SK-N-SH (cell line): Measurements from ENCODE around the gene LRRC15. TPM values are rescaled to one million over a fixed set of nuclear protein-coding genes. Genes with fewer than 3 reads are reported as not detected.

Experiments
- CTCF ChIA-PET: fragments of 300-600, 350-600 bp; formaldehyde crosslinking; extraction: SDS; loops from one replicate; lab custom pipeline; 2021; lab: Yijun Ruan, JAX
- POLR2A ChIA-PET: fragments of 350-600 bp; sonication (Branson Sonifier 250); formaldehyde crosslinking; extraction: SDS; loops from one replicate; lab custom pipeline; 2020; ENCODE audit warnings: antibody characterized with exemption, inconsistent platforms; lab: Yijun Ruan, JAX
- DNase-seq: peaks from one replicate; pipeline ENCODE4 v3.0.0; 2012
- H2AFZ ChIP-seq: fragments of 200-600 bp; sonication (generic); 2 replicates; pipeline ENCODE4 v1.8.1; 2016; ENCODE audit warnings: antibody characterized with exemption, mild to moderate bottlenecking, low read depth
- H3F3A ChIP-seq: fragments of 200-600 bp; sonication (generic); replicated peaks from 2 replicates; pipeline ENCODE3; 2016; ENCODE audit warnings: antibody characterized with exemption, mild to moderate bottlenecking; ENCODE audit not compliant: insufficient read depth
- H3K27ac ChIP-seq, 2 experiments: fragments of 200-500 bp in 1 of 2; fragments of 200-600 bp in 1 of 2; sonication (Bioruptor generic) in 1 of 2; sonication (generic), shearing (Covaris generic) in 1 of 2; 2 replicates each; pipeline versions ENCODE4 v1.5.1 to v1.6.1; 2014 to 2016; ENCODE audit warnings: low read depth in 2 of 2, inconsistent platforms in 1 of 2, low read length in 1 of 2, mild to moderate bottlenecking in 1 of 2, mixed read lengths in 1 of 2
- H3K27me3 ChIP-seq: fragments of 200-600 bp; sonication (generic), shearing (Covaris generic); 2 replicates; pipeline ENCODE4 v1.6.1; 2016; ENCODE audit warnings: mixed run types; ENCODE audit not compliant: insufficient read depth
- H3K36me3 ChIP-seq, 2 experiments: fragments of 200-500 bp in 1 of 2; fragments of 200-600 bp in 1 of 2; sonication (Bioruptor generic) in 1 of 2; sonication (generic) in 1 of 2; replicated peaks in 1 of 2; 2 replicates each; pipeline versions ENCODE3 to v1.5.1; 2014 to 2016; ENCODE audit warnings: low read length in 1 of 2, mild to moderate bottlenecking in 1 of 2; ENCODE audit not compliant: insufficient read depth in 2 of 2, control insufficient read depth in 1 of 2
- H3K4me1 ChIP-seq, 2 experiments: fragments of 200-500 bp in 1 of 2; fragments of 200-600 bp in 1 of 2; sonication (Bioruptor generic) in 1 of 2; sonication (generic), shearing (Covaris generic) in 1 of 2; 2 replicates each; pipeline versions ENCODE4 v1.5.1 to v1.6.1; 2014 to 2016; ENCODE audit warnings: low read depth in 1 of 2, low read length in 1 of 2, mixed run types in 1 of 2; ENCODE audit not compliant: insufficient read depth in 2 of 2, control insufficient read depth in 1 of 2
- H3K4me2 ChIP-seq: fragments of 200-600 bp; sonication (generic), shearing (Covaris generic); 2 replicates; pipeline ENCODE4 v1.6.1; 2017; ENCODE audit warnings: mixed run types
- H3K4me3 ChIP-seq, 2 experiments: fragments of 200-500 bp in 1 of 2; fragments of 200-600 bp in 1 of 2; sonication (Bioruptor generic) in 1 of 2; sonication (generic), shearing (Covaris generic) in 1 of 2; 2 replicates each; pipeline versions ENCODE4 v1.5.1 to v1.8.1; 2014 to 2016; ENCODE audit warnings: low read depth in 2 of 2, inconsistent platforms in 1 of 2, low read length in 1 of 2, mild to moderate bottlenecking in 1 of 2, mixed read lengths in 1 of 2, moderate library complexity in 1 of 2
- H3K79me2 ChIP-seq: fragments of 200-600 bp; sonication (generic); 2 replicates; pipeline ENCODE4 v1.8.1; 2017; ENCODE audit warnings: mild to moderate bottlenecking; ENCODE audit not compliant: insufficient read depth
- H3K9ac ChIP-seq: fragments of 200-600 bp; sonication (generic); 2 replicates; pipeline ENCODE4 v1.6.1; 2017; ENCODE audit warnings: mixed run types
- H3K9me2 ChIP-seq: fragments of 200-600 bp; sonication (generic); 2 replicates; pipeline ENCODE4 v1.6.1; 2017; ENCODE audit warnings: mixed run types
- H3K9me3 ChIP-seq: fragments of 200-600 bp; sonication (generic); 2 replicates; pipeline ENCODE4 v1.6.1; 2017; ENCODE audit warnings: mixed run types, mild to moderate bottlenecking, moderate library complexity
- H4K20me1 ChIP-seq: fragments of 200-600 bp; sonication (generic); 2 replicates; pipeline ENCODE4 v1.6.1; 2017; ENCODE audit warnings: mild to moderate bottlenecking, mixed run types; ENCODE audit not compliant: insufficient read depth
- EZH2phosphoT487 ChIP-seq: fragments of 200-600 bp; sonication (generic); IDR thresholded peaks from 2 replicates; pipeline ENCODE4 v1.6.1; 2017; ENCODE audit warnings: low read depth, mixed run types, mild to moderate bottlenecking, antibody characterized with exemption, moderate library complexity, borderline replicate concordance
- FOSL2 ChIP-seq: IDR thresholded peaks from 2 replicates; pipeline ENCODE4 v1.4.0; 2012; ENCODE audit warnings: low read depth, mild to moderate bottlenecking, moderate library complexity, borderline replicate concordance
- GATA2 ChIP-seq: sonication (generic); formaldehyde crosslinking; IDR thresholded peaks from 2 replicates; pipeline ENCODE4 v1.5.0; 2020; ENCODE audit warnings: mild to moderate bottlenecking, missing genetic modification reagents
- MXI1 ChIP-seq: IDR thresholded peaks from 2 replicates; pipeline ENCODE4 v1.6.1; 2012; ENCODE audit warnings: mild to moderate bottlenecking, low read depth, low read length, improper control_type of control experiment
- NFIC ChIP-seq: IDR thresholded peaks from 2 replicates; pipeline ENCODE4 v1.4.0; 2012; ENCODE audit warnings: borderline replicate concordance
- RAD21 ChIP-seq: IDR thresholded peaks from 2 replicates; pipeline ENCODE4 v1.6.1; 2012; ENCODE audit warnings: mild to moderate bottlenecking, low read length
- RXRA ChIP-seq: IDR thresholded peaks from 2 replicates; pipeline ENCODE4 v1.4.0; 2012; ENCODE audit warnings: low read depth, mild to moderate bottlenecking, borderline replicate concordance
- SMC3 ChIP-seq: IDR thresholded peaks from 2 replicates; pipeline ENCODE4 v1.6.1; 2012; ENCODE audit warnings: low read depth, low read length, improper control_type of control experiment
- TEAD4 ChIP-seq: IDR thresholded peaks from 2 replicates; pipeline ENCODE4 v1.4.0; 2012; ENCODE audit warnings: mild to moderate bottlenecking, borderline replicate concordance; ENCODE audit not compliant: insufficient read depth
- YY1 ChIP-seq: IDR thresholded peaks from 2 replicates; pipeline ENCODE4 v1.4.0; 2012; ENCODE audit warnings: low read depth, mild to moderate bottlenecking
- WGBS: methylation state at CpG from one replicate; pipeline ENCODE4 v1.1.6; 2017; ENCODE audit warnings: low lambda C conversion rate; 5-methylcytosine and 5-hydroxymethylcytosine counted together
- polyA plus RNA-seq, 3 experiments: library from polyadenylated mRNA; depleted of rRNA; stranded (reverse); fragments of >200 nt; gene quantifications; 2 replicates each; pipeline ENCODE4 v1.2.3, GENCODE V29; 2012
- TF ChIP-seq, protein P1 (sequence below): IDR thresholded peaks from 2 replicates; pipeline ENCODE4 v1.4.0; 2012; ENCODE audit warnings: low read depth, borderline replicate concordance
- TF ChIP-seq, protein P2 (sequence below): IDR thresholded peaks from 2 replicates; pipeline ENCODE4 v1.6.1; 2012; ENCODE audit warnings: mild to moderate bottlenecking, low read depth, low read length, moderate library complexity
- TF ChIP-seq, protein P3 (sequence below): fragments of 150-350 bp; IDR thresholded peaks from 2 replicates; pipeline ENCODE4 v1.6.1; 2017; ENCODE audit warnings: antibody characterized with exemption, low read length, low read depth, borderline replicate concordance

LRRC15 gene
- polyA plus RNA-seq, 1 of the 3 experiments (the other 2 are of a cell fraction), result 0.02 TPM

DNA sequence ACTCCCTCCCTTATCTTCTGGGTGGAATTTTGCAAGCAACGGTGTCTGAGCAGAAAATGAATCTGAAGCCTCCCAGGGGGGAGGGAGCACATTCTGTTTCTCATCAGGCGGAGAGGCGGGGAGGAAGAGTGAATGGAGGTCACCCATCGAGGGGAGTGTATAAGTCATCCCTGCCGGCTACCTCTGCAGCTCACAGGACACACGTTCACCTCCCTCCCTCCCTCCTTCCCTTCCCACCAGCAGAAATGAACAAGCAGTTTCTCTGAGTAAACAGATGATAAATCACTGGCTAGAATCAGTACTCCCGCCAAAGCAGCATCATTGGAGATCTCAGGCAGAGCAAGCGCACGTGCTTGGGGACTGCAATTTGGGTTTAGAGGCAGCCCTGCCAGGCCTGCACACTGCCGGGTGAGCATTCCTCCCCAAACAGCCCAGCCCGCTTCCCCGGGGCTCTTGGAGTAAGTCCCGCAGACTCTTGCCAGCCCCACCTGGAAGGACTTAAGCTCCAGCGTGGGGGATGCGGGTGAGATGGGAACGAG, 56.7 kb downstream of the LRRC15 start:
- no peak for TF ChIP-seq YY1
- no peak for TF ChIP-seq EZH2phosphoT487
- TF ChIP-seq, protein P1, sequence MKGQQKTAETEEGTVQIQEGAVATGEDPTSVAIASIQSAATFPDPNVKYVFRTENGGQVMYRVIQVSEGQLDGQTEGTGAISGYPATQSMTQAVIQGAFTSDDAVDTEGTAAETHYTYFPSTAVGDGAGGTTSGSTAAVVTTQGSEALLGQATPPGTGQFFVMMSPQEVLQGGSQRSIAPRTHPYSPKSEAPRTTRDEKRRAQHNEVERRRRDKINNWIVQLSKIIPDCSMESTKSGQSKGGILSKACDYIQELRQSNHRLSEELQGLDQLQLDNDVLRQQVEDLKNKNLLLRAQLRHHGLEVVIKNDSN, result no peak
- TF ChIP-seq, protein P2, sequence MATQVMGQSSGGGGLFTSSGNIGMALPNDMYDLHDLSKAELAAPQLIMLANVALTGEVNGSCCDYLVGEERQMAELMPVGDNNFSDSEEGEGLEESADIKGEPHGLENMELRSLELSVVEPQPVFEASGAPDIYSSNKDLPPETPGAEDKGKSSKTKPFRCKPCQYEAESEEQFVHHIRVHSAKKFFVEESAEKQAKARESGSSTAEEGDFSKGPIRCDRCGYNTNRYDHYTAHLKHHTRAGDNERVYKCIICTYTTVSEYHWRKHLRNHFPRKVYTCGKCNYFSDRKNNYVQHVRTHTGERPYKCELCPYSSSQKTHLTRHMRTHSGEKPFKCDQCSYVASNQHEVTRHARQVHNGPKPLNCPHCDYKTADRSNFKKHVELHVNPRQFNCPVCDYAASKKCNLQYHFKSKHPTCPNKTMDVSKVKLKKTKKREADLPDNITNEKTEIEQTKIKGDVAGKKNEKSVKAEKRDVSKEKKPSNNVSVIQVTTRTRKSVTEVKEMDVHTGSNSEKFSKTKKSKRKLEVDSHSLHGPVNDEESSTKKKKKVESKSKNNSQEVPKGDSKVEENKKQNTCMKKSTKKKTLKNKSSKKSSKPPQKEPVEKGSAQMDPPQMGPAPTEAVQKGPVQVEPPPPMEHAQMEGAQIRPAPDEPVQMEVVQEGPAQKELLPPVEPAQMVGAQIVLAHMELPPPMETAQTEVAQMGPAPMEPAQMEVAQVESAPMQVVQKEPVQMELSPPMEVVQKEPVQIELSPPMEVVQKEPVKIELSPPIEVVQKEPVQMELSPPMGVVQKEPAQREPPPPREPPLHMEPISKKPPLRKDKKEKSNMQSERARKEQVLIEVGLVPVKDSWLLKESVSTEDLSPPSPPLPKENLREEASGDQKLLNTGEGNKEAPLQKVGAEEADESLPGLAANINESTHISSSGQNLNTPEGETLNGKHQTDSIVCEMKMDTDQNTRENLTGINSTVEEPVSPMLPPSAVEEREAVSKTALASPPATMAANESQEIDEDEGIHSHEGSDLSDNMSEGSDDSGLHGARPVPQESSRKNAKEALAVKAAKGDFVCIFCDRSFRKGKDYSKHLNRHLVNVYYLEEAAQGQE, result no peak
- TF ChIP-seq, protein P3, sequence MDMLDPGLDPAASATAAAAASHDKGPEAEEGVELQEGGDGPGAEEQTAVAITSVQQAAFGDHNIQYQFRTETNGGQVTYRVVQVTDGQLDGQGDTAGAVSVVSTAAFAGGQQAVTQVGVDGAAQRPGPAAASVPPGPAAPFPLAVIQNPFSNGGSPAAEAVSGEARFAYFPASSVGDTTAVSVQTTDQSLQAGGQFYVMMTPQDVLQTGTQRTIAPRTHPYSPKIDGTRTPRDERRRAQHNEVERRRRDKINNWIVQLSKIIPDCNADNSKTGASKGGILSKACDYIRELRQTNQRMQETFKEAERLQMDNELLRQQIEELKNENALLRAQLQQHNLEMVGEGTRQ, result no peak
- TF ChIP-seq TEAD4, result no peak
- no peak for TF ChIP-seq FOSL2
- TF ChIP-seq RXRA, result no peak
- TF ChIP-seq RAD21, result 0 out of 2 replicates have a peak, but pooled peaks have one; percentile 11
- TF ChIP-seq NFIC, result no peak
- 0 out of 2 replicates have a peak, but pooled peaks have one; percentile 3 for TF ChIP-seq SMC3
- peak; percentile 73; the same call in 1 of the 2 replicates for TF ChIP-seq MXI1
- no peak for TF ChIP-seq GATA2 (CRISPR knock-in tag)
- TF ChIP-seq, all 33 proteins: peak for 3
- no peak overlapping the region for H2AFZ ChIP-seq
- peak overlapping the region in 1 of 2 experiments; percentile 1; a peak in 1 of 4 replicates for H3K27ac ChIP-seq
- no peaks in the 10 kb centered on the region for H3K9me2 ChIP-seq
- H3K4me1 ChIP-seq, result peaks cover 8 to 34% of the 10 kb centered on the region in 2 experiments; a peak in 3 of 4 replicates
- H3K9ac ChIP-seq, result no peak overlapping the region
- ChIA-PET POLR2A (interaction anchor here (0.7 to 2.1 kb wide), 5 partner anchors 10 to 174 kb away, joined by 3 to 6 read pairs (median 4); no protein-coding TSS in a partner anchor), CTCF (interaction anchor here (0.6 to 13.4 kb wide), 18 partner anchors 8 to 646 kb away, joined by 3 to 246 read pairs (median 4); no protein-coding TSS in a partner anchor)
- DNase-seq, result no peak
- H3K4me2 ChIP-seq, result 0 out of 2 replicates have a peak overlapping the region, but pooled peaks have one; percentile 28
- peaks cover 3% of the 10 kb centered on the region for H3F3A ChIP-seq
- peaks cover 26% of the 10 kb centered on the region for H3K27me3 ChIP-seq
- no peak overlapping the region for H3K4me3 ChIP-seq
- WGBS, result 37% methylated on average over 15 of the region's 16 CpGs
- no peaks in the 10 kb centered on the region for H3K9me3 ChIP-seq
- no peaks in the 10 kb centered on the region for H3K79me2 ChIP-seq
- no peaks in the 10 kb centered on the region for H3K36me3 ChIP-seq
- H4K20me1 ChIP-seq, result no peaks in the 10 kb centered on the region
